ENCODE results near the gene VWA8. TPM values are rescaled to one million over a fixed set of nuclear protein-coding genes. Genes with fewer than 3 reads are reported as not detected.
A peak's percentile ranks its signal among the peaks of the same experiment; 100 is the strongest.

The VWA8 gene
- polyA plus RNA-seq, 1 donor (not counting 4 experiments of a cell fraction or from before 2014, with no cell fraction given), result 17.8 TPM

DNA sequence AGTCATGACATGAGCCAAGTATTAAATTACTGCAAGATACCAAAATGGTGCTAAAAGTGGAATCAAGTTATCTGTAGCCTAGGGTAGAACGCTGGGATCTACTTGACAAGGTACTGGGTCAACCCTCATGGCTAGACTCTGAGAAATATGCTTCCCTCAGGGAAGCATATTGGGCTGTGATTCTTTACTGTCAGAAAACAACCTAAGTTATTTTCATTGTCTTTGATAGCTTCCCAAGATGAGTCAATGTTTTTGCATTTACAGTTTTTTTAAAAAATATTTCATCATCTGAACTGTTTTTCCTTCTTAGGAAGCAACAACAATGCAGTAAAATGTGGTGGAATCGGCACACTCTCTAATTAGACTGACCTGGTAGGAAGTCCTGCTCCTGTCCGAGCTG lies 285.6 kb downstream of the VWA8 start:
- H2AFZ ChIP-seq (ENCODE audit: control insufficient read depth, low read length), result no peak overlapping the region
- no peak for DNase-seq (ENCODE audit: low read depth, low spot score)
- H3K9me1 ChIP-seq (ENCODE audit: control insufficient read depth, extremely low read depth, insufficient read depth, low read length), result no peaks in the 10 kb centered on the region

DNA sequence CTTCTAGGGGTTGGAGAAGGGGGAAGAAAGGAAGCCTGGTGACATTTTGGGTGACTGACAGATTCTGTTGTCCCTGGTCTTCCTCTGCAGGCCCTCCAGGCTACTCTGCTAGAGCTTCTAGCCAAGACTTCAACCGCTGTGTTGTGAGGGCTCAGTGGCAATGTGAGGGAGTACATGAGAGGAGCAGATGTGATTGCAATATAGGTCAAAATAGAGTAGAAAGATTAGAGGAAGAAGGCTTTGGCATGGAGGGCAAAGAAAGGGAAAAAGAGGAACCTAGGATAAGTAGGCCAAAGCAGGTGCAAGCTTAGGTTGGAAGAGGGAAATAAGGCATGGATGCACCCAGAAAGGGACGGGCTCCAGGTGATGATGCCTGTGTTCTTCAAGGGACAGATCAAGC lies 286.7 kb downstream of the VWA8 start:
- Histone ChIP-seq H3K79me2 (ENCODE audit: control insufficient read depth, insufficient read depth, low read length) (no peaks in the 10 kb centered on the region), H3K4me2 (ENCODE audit: control insufficient read depth, extremely low read depth, insufficient read depth, low read depth, low read length) (no peak overlapping the region), H3K27me3 (ENCODE audit: control insufficient read depth, extremely low read depth, insufficient read depth, low read length) (no peaks in the 10 kb centered on the region), H3K4me3 (ENCODE audit: control insufficient read depth in 2 of 3, extremely low read depth in 1 of 3, insufficient read depth in 2 of 3, low read depth in 1 of 3, low read length in 3 of 3) (no peak overlapping the region), H2AFZ (ENCODE audit: control insufficient read depth, low read length) (no peak overlapping the region), H3K36me3 (ENCODE audit: control insufficient read depth in 2 of 2, extremely low read depth in 1 of 2, insufficient read depth in 2 of 2, low read length in 2 of 2) (peaks cover 0 to 5% of the 10 kb centered on the region in 2 experiments), H3K27ac (ENCODE audit: control insufficient read depth, insufficient read depth, low read length) (no peak overlapping the region), H4K20me1 (ENCODE audit: control insufficient read depth, extremely low read depth, insufficient read depth, low read length) (no peaks in the 10 kb centered on the region), H3K9me3 (ENCODE audit: control insufficient read depth, low read depth, low read length) (no peaks in the 10 kb centered on the region), H3K4me1 (ENCODE audit: control insufficient read depth, extremely low read depth, insufficient read depth, low read length) (peaks cover 10% of the 10 kb centered on the region), H3K9ac (ENCODE audit: control insufficient read depth, extremely low read depth, insufficient read depth, low read length) (no peak overlapping the region), H3K9me1 (ENCODE audit: control insufficient read depth, extremely low read depth, insufficient read depth, low read length) (no peaks in the 10 kb centered on the region)
- dilution Hi-C loops (cut with MboI; ENCODE audit: extremely low pct_ligation_motif_present, low sequenced_read_pairs), result no loop called here
- DNase-seq (ENCODE audit: low read depth, low spot score) (no peak), FAIRE-seq (no peak)
- no peak for TF ChIP-seq EZH2 (IDR thresholded peaks at IDR 0.05; ENCODE audit: low read length)
- TF ChIP-seq, protein P1, sequence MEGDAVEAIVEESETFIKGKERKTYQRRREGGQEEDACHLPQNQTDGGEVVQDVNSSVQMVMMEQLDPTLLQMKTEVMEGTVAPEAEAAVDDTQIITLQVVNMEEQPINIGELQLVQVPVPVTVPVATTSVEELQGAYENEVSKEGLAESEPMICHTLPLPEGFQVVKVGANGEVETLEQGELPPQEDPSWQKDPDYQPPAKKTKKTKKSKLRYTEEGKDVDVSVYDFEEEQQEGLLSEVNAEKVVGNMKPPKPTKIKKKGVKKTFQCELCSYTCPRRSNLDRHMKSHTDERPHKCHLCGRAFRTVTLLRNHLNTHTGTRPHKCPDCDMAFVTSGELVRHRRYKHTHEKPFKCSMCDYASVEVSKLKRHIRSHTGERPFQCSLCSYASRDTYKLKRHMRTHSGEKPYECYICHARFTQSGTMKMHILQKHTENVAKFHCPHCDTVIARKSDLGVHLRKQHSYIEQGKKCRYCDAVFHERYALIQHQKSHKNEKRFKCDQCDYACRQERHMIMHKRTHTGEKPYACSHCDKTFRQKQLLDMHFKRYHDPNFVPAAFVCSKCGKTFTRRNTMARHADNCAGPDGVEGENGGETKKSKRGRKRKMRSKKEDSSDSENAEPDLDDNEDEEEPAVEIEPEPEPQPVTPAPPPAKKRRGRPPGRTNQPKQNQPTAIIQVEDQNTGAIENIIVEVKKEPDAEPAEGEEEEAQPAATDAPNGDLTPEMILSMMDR (optimal IDR thresholded peaks at IDR 0.05 in 1 of 3, IDR thresholded peaks at IDR 0.05 in 1 of 3, conservative IDR thresholded peaks at IDR 0.05 in 1 of 3; ENCODE audit: extremely low read depth in 1 of 3, insufficient read depth in 2 of 3, low read length in 3 of 3), result no peak

More for the DNA sequence above, 285.6 kb downstream of the VWA8 start:
- no peaks in the 10 kb centered on the region for H3K27me3 ChIP-seq (ENCODE audit: control insufficient read depth, extremely low read depth, insufficient read depth, low read length)
- FAIRE-seq, result peak; percentile 57
- no peaks in the 10 kb centered on the region for H3K9me3 ChIP-seq (ENCODE audit: control insufficient read depth, low read depth, low read length)
- peaks cover 0 to 5% of the 10 kb centered on the region in 2 experiments for H3K36me3 ChIP-seq (ENCODE audit: control insufficient read depth in 2 of 2, extremely low read depth in 1 of 2, insufficient read depth in 2 of 2, low read length in 2 of 2)
- H3K4me2 ChIP-seq (ENCODE audit: control insufficient read depth, extremely low read depth, insufficient read depth, low read depth, low read length), result no peak overlapping the region
- TF ChIP-seq EZH2 (IDR thresholded peaks at IDR 0.05; ENCODE audit: low read length), result no peak
- TF ChIP-seq, protein P1 (optimal IDR thresholded peaks at IDR 0.05 in 1 of 3, IDR thresholded peaks at IDR 0.05 in 1 of 3, conservative IDR thresholded peaks at IDR 0.05 in 1 of 3; ENCODE audit: extremely low read depth in 1 of 3, insufficient read depth in 2 of 3, low read length in 3 of 3), result no peak
- dilution Hi-C loops (cut with MboI; ENCODE audit: extremely low pct_ligation_motif_present, low sequenced_read_pairs), result no loop called here
- no peak overlapping the region for H3K9ac ChIP-seq (ENCODE audit: control insufficient read depth, extremely low read depth, insufficient read depth, low read length)
- no peak overlapping the region for H3K4me3 ChIP-seq (ENCODE audit: control insufficient read depth in 2 of 3, extremely low read depth in 1 of 3, insufficient read depth in 2 of 3, low read depth in 1 of 3, low read length in 3 of 3)
- no peaks in the 10 kb centered on the region for H3K79me2 ChIP-seq (ENCODE audit: control insufficient read depth, insufficient read depth, low read length)
- H3K4me1 ChIP-seq (ENCODE audit: control insufficient read depth, extremely low read depth, insufficient read depth, low read length), result peaks cover 10% of the 10 kb centered on the region
- peak overlapping the region; percentile 53 for H3K27ac ChIP-seq (ENCODE audit: control insufficient read depth, insufficient read depth, low read length)
- no peaks in the 10 kb centered on the region for H4K20me1 ChIP-seq (ENCODE audit: control insufficient read depth, extremely low read depth, insufficient read depth, low read length)
